ENCODE results near the gene SETBP1.

The SETBP1 gene

DNA sequence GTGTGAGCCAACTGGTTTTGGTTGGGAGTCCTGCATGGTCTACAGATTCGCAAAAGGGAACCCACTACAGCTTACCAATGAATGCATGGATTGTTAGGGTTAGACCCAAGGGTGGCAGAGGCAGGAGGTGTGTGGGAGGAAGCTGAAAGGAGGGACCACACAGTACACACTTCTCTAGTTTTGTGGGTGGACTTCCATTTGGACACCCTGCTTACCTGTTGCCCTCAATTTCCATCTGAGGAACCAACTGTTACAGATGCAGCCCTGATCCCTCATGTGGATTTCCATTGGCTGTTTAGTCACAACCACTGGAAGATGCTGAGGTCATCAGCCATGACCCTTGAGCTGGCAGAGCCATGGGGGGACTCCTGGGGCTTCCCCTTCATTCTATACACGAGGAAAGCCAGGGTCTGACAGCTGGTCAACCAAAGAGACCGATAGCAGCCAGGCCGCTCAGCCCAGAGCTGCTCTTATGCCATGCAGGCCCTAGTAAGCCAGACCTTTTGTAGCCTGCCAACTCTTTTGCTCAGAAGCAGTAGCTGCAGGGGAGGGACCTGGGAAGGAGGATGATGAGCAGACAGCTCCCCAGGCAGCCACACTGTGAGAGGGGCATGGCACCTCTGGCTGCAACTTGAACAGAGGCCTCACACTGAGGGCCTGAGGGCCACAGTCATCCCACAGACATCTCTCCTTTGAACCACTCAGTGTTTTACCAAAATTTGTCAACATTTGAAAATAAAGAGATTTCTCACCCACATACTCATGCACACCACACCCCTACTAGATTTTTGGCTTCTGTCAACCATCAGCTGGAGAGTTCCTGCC is 162.1 kb downstream of the SETBP1 start:
- ChIA-PET POLR2A (no interaction called here), CTCF (interaction anchor here (1.3 kb wide), 1 partner anchor 542 kb away, joined by 3 read pairs; no protein-coding TSS in a partner anchor)
- Histone ChIP-seq H3K36me3 (ENCODE audit: control insufficient read depth in 4 of 4, insufficient read depth in 4 of 4, low read length in 3 of 4) (no peaks in the 10 kb centered on the region), H3K9me3 (ENCODE audit: control extremely low read depth in 1 of 5, control insufficient read depth in 4 of 5, insufficient read depth in 2 of 5, low read depth in 1 of 5, low read length in 4 of 5) (peaks cover 0 to 8% (median 0%) of the 10 kb centered on the region in 5 experiments), H3K4me1 (ENCODE audit: control extremely low read depth in 1 of 4, control insufficient read depth in 4 of 4, insufficient read depth in 4 of 4, low read length in 3 of 4) (peaks cover 9 to 25% (median 16%) of the 10 kb centered on the region in 4 experiments), H3K27ac (ENCODE audit: insufficient read depth in 1 of 2, low read depth in 1 of 2, low read length in 2 of 2, poor library complexity in 1 of 2, severe bottlenecking in 2 of 2) (no peak overlapping the region), H3K27me3 (replicated peaks in 2 of 5; ENCODE audit: control insufficient read depth in 4 of 5, insufficient read depth in 5 of 5, low read length in 4 of 5) (no peaks in the 10 kb centered on the region), H3K4me3 (ENCODE audit: control insufficient read depth in 1 of 7, extremely low read depth in 1 of 7, insufficient read depth in 4 of 7, low read depth in 2 of 7, low read length in 6 of 7) (no peak overlapping the region)
- WGBS (ENCODE audit: insufficient coverage) = 100% methylated on average over 4 of the region's 4 CpGs
- no peak for DNase-seq

DNA sequence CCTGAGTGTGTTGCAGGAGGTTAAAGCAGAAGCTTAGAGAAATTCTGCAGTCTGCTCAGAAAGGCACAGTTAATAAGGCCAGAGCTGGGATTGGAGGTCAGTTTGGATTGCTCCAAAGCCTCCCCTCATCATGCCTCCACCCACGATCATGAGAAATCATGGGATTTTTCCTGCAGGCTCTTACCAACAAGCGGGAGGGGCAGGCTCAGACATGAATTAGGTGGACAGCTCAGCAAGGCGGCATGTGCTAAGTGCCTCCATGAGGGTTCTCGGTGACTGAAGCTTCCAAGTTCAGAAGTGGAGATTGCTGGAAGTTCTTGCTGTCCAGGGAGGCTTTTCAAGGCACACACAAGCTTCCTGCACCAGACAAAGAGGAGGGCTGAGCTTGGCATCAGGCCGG is 163.8 kb downstream of the SETBP1 start:
- WGBS (ENCODE audit: insufficient coverage) = 73% methylated on average over 4 of the region's 5 CpGs
- ChIA-PET CTCF (interaction anchor here (0.9 to 1.0 kb wide), 2 partner anchors 24 to 40 kb away, joined by 3 read pairs; no protein-coding TSS in a partner anchor), POLR2A (no interaction called here)
- H3K9me3 ChIP-seq (ENCODE audit: control extremely low read depth in 1 of 5, control insufficient read depth in 4 of 5, insufficient read depth in 2 of 5, low read depth in 1 of 5, low read length in 4 of 5) = peaks cover 0 to 8% (median 0%) of the 10 kb centered on the region in 5 experiments
- peaks cover 3 to 13% (median 6%) of the 10 kb centered on the region in 4 experiments for H3K4me1 ChIP-seq (ENCODE audit: control extremely low read depth in 1 of 4, control insufficient read depth in 4 of 4, insufficient read depth in 4 of 4, low read length in 3 of 4)
- H3K36me3 ChIP-seq (ENCODE audit: control insufficient read depth in 4 of 4, insufficient read depth in 4 of 4, low read length in 3 of 4) = no peaks in the 10 kb centered on the region
- H3K27ac ChIP-seq (ENCODE audit: insufficient read depth in 1 of 2, low read depth in 1 of 2, low read length in 2 of 2, poor library complexity in 1 of 2, severe bottlenecking in 2 of 2) = no peak overlapping the region
- H3K4me3 ChIP-seq (ENCODE audit: control insufficient read depth in 1 of 7, extremely low read depth in 1 of 7, insufficient read depth in 4 of 7, low read depth in 2 of 7, low read length in 6 of 7) = no peak overlapping the region
- no peaks in the 10 kb centered on the region for H3K27me3 ChIP-seq (replicated peaks in 2 of 5; ENCODE audit: control insufficient read depth in 4 of 5, insufficient read depth in 5 of 5, low read length in 4 of 5)
- DNase-seq = no peak

DNA sequence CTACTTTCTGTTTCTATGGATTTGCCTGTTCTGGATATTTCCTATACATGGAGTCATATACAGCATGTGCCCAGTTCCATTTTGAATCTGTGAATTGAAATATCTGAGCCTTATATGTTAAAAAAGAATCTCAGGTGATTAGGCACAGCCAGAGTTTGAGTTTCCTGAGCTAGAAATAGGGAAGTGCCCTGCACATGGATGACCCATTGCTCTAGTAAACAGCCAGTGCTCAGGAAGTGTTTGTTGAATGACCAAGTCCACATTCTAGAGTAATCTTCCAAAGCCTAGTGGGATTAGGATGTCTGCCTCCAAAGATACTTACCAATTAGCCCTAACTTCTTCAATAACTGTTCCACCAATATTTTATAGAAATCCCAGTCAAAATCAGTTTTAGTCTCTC is 165.8 kb downstream of the SETBP1 start:
- Histone ChIP-seq H3K27me3 (replicated peaks in 2 of 5; ENCODE audit: control insufficient read depth in 4 of 5, insufficient read depth in 5 of 5, low read length in 4 of 5) (no peaks in the 10 kb centered on the region), H3K4me1 (ENCODE audit: control extremely low read depth in 1 of 4, control insufficient read depth in 4 of 4, insufficient read depth in 4 of 4, low read length in 3 of 4) (peaks cover 0 to 6% (median 0%) of the 10 kb centered on the region in 4 experiments), H3K27ac (ENCODE audit: insufficient read depth in 1 of 2, low read depth in 1 of 2, low read length in 2 of 2, poor library complexity in 1 of 2, severe bottlenecking in 2 of 2) (no peak overlapping the region), H3K36me3 (ENCODE audit: control insufficient read depth in 4 of 4, insufficient read depth in 4 of 4, low read length in 3 of 4) (no peaks in the 10 kb centered on the region), H3K4me3 (ENCODE audit: control insufficient read depth in 1 of 7, extremely low read depth in 1 of 7, insufficient read depth in 4 of 7, low read depth in 2 of 7, low read length in 6 of 7) (no peak overlapping the region), H3K9me3 (ENCODE audit: control extremely low read depth in 1 of 5, control insufficient read depth in 4 of 5, insufficient read depth in 2 of 5, low read depth in 1 of 5, low read length in 4 of 5) (peaks cover 0 to 8% (median 0%) of the 10 kb centered on the region in 5 experiments)
- ChIA-PET POLR2A (no interaction called here), CTCF (no interaction called here)
- no peak for DNase-seq

DNA sequence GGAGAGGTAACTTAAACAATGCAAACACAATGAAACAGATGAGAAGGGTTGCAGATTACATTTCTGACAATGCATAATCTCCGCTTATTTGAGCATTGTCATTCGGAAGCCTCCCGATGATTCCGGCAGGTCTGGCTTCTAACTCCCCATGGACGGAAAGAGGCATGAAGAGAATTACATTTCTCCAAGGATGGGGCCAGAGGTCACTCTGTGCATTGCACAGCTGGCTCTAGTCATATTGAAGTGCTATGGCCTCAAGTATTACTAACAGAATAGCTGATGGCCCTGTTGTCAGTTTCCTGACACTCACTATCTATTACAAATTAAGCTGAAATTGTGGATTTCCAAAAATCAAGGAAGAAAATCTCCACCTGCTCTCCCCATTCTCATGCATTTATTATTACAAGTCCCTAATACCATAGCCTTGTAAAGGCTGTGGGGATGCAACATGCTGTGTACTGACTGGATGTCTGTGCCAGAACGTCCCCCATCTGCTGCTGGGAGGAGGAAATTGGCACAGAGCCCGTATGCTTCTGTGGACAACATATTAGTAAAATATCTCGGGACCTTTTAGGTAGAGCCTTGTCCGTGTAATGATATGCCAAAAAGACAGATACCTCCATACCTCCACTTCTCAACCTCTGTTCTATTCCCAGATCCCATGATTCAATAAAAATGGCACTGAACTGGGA is 168.1 kb downstream of the SETBP1 start:
- CTCF ChIA-PET = no interaction called here
- POLR2A ChIA-PET = no interaction called here
- WGBS (ENCODE audit: insufficient coverage) = 90% methylated on average over 6 of the region's 9 CpGs
- H3K27me3 ChIP-seq (replicated peaks in 2 of 5; ENCODE audit: control insufficient read depth in 4 of 5, insufficient read depth in 5 of 5, low read length in 4 of 5) = no peaks in the 10 kb centered on the region
- H3K36me3 ChIP-seq (ENCODE audit: control insufficient read depth in 4 of 4, insufficient read depth in 4 of 4, low read length in 3 of 4) = no peaks in the 10 kb centered on the region
- no peak overlapping the region for H3K27ac ChIP-seq (ENCODE audit: insufficient read depth in 1 of 2, low read depth in 1 of 2, low read length in 2 of 2, poor library complexity in 1 of 2, severe bottlenecking in 2 of 2)
- H3K4me3 ChIP-seq (ENCODE audit: control insufficient read depth in 1 of 7, extremely low read depth in 1 of 7, insufficient read depth in 4 of 7, low read depth in 2 of 7, low read length in 6 of 7) = no peak overlapping the region
- no peaks in the 10 kb centered on the region for H3K4me1 ChIP-seq (ENCODE audit: control extremely low read depth in 1 of 4, control insufficient read depth in 4 of 4, insufficient read depth in 4 of 4, low read length in 3 of 4)
- peaks cover 0 to 8% (median 0%) of the 10 kb centered on the region in 5 experiments for H3K9me3 ChIP-seq (ENCODE audit: control extremely low read depth in 1 of 5, control insufficient read depth in 4 of 5, insufficient read depth in 2 of 5, low read depth in 1 of 5, low read length in 4 of 5)
- DNase-seq = no peak

DNA sequence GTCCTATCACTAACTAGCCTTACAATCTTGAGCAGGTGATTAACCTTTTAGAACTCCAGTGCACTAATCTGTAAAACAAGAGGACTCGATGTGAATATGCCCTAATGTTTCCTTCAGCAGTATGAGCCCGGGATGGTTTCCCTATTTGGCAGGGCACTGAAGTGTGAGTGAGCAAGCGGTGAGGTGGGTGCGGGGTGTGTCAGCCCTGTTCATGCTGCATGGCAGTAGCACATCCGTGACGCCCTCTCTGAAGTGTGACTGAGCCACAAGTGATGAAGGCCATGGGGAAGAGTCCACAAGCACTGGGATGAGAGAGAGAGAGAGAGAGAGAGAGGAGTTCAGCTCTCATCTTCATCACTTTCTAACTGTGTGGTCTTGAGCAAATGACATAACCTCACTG is 168.7 kb downstream of the SETBP1 start:
- 93% methylated on average over 5 of the region's 6 CpGs for WGBS (ENCODE audit: insufficient coverage)
- H3K27me3 ChIP-seq (replicated peaks in 2 of 5; ENCODE audit: control insufficient read depth in 4 of 5, insufficient read depth in 5 of 5, low read length in 4 of 5) = no peaks in the 10 kb centered on the region
- H3K9me3 ChIP-seq (ENCODE audit: control extremely low read depth in 1 of 5, control insufficient read depth in 4 of 5, insufficient read depth in 2 of 5, low read depth in 1 of 5, low read length in 4 of 5) = peaks cover 0 to 7% (median 0%) of the 10 kb centered on the region in 5 experiments
- no peaks in the 10 kb centered on the region for H3K36me3 ChIP-seq (ENCODE audit: control insufficient read depth in 4 of 4, insufficient read depth in 4 of 4, low read length in 3 of 4)
- no peaks in the 10 kb centered on the region for H3K4me1 ChIP-seq (ENCODE audit: control extremely low read depth in 1 of 4, control insufficient read depth in 4 of 4, insufficient read depth in 4 of 4, low read length in 3 of 4)
- ChIA-PET CTCF (no interaction called here), POLR2A (no interaction called here)
- no peak overlapping the region for H3K4me3 ChIP-seq (ENCODE audit: control insufficient read depth in 1 of 7, extremely low read depth in 1 of 7, insufficient read depth in 4 of 7, low read depth in 2 of 7, low read length in 6 of 7)
- H3K27ac ChIP-seq (ENCODE audit: insufficient read depth in 1 of 2, low read depth in 1 of 2, low read length in 2 of 2, poor library complexity in 1 of 2, severe bottlenecking in 2 of 2) = no peak overlapping the region
- DNase-seq = no peak

DNA sequence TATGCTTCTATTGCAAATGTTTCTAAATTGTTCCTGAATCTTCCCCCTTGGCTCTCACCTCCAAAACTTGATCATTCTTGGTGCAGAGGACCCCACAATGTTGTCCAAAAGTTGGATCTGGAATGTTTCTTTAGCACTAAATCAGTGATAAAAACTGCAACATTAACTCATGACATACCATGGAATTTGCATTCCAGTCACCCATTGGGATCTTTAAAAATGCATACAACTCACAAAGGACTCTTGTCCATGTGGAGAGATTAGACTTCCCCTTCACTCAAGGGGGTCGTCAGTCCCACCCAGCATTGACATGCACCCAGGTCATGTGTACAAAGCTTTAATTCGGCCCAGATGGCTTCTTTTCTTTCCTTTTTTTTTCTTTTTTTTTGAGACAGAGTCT is 169.3 kb downstream of the SETBP1 start:
- no peaks in the 10 kb centered on the region for H3K36me3 ChIP-seq (ENCODE audit: control insufficient read depth in 4 of 4, insufficient read depth in 4 of 4, low read length in 3 of 4)
- 94% methylated on average over 2 of the region's 2 CpGs for WGBS (ENCODE audit: insufficient coverage)
- CTCF ChIA-PET = no interaction called here
- H3K9me3 ChIP-seq (ENCODE audit: control extremely low read depth in 1 of 5, control insufficient read depth in 4 of 5, insufficient read depth in 2 of 5, low read depth in 1 of 5, low read length in 4 of 5) = peaks cover 0 to 3% (median 0%) of the 10 kb centered on the region in 5 experiments
- H3K27ac ChIP-seq (ENCODE audit: insufficient read depth in 1 of 2, low read depth in 1 of 2, low read length in 2 of 2, poor library complexity in 1 of 2, severe bottlenecking in 2 of 2) = no peak overlapping the region
- no peaks in the 10 kb centered on the region for H3K27me3 ChIP-seq (replicated peaks in 2 of 5; ENCODE audit: control insufficient read depth in 4 of 5, insufficient read depth in 5 of 5, low read length in 4 of 5)
- H3K4me1 ChIP-seq (ENCODE audit: control extremely low read depth in 1 of 4, control insufficient read depth in 4 of 4, insufficient read depth in 4 of 4, low read length in 3 of 4) = no peaks in the 10 kb centered on the region
- POLR2A ChIA-PET = no interaction called here
- DNase-seq = no peak
- no peak overlapping the region for H3K4me3 ChIP-seq (ENCODE audit: control insufficient read depth in 1 of 7, extremely low read depth in 1 of 7, insufficient read depth in 4 of 7, low read depth in 2 of 7, low read length in 6 of 7)
